GM12872 (cell line): Measurements from ENCODE around the gene ALDH1L2.
A peak's percentile ranks its signal among the peaks of the same experiment; 100 is the strongest.

Source experiments
- CTCF ChIP-seq: IDR thresholded peaks from 3 replicates; pipeline ENCODE4 v1.5.1; 2011; ENCODE audit warnings: low read depth, mild to moderate bottlenecking, low read length, moderate library complexity; ENCODE audit not compliant: insufficient read depth

ALDH1L2 gene

GRCh38 chr12:105107494-105108371, 23.5 kb upstream of the ALDH1L2 start, which contains the start of gene WASHC4:
Gene WASHC4 (plus strand): TSS chr12:105107731. CDS start chr12:105107801, 70 bp downstream.
- TF ChIP-seq CTCF = 0 out of 3 replicates have a peak, but pooled peaks have one; percentile 10

GRCh38 chr12:105107171-105107493, 22.9 kb upstream of the ALDH1L2 start:
- no peak for TF ChIP-seq CTCF

GRCh38 chr12:105106621-105107020, 22.4 kb upstream of the ALDH1L2 start:
- TF ChIP-seq CTCF = no peak

GRCh38 chr12:105104762-105105161, 20.5 kb upstream of the ALDH1L2 start:
- no peak for TF ChIP-seq CTCF

- TF ChIP-seq CTCF = no peak
Observed at GRCh38 chr12:105102673-105103072, 18.4 kb upstream of the ALDH1L2 start.

- no peak for TF ChIP-seq CTCF
Observed at GRCh38 chr12:105100998-105101397, 16.7 kb upstream of the ALDH1L2 start.

- TF ChIP-seq CTCF = no peak
Observed at GRCh38 chr12:105100207-105100985, 16.1 kb upstream of the ALDH1L2 start.
